Measurements from ENCODE around the gene CYTH1.

Gene CYTH1

GRCh38 chr17:78734793-78735641, 47.1 kb downstream of the CYTH1 start:
- no peak for DNase-seq

DNA sequence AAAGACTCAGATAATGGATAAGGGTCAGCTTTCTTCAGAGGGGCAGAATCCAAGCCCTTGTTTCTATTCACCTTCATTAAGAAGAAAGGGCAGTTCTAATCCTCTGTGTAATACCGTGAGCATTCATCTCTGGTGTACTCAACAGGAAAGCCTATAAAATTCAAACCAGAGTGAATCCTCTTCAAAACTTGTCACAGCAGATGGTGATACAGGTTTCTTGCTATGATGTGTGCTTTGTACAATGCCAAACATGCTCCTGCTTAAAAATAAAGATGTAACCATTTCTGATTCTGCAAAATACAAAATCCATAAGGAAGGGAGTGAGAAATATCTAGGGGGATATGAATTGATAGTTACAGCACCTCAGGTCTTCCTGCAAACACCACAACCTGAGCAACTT, 49.7 kb downstream of the CYTH1 start:
- no peak for DNase-seq

- DNase-seq, result no peak
Observed at GRCh38 chr17:78731904-78732303, 50.2 kb downstream of the CYTH1 start.

- DNase-seq, result no peak
Observed at GRCh38 chr17:78729641-78730040, 52.4 kb downstream of the CYTH1 start.

DNA sequence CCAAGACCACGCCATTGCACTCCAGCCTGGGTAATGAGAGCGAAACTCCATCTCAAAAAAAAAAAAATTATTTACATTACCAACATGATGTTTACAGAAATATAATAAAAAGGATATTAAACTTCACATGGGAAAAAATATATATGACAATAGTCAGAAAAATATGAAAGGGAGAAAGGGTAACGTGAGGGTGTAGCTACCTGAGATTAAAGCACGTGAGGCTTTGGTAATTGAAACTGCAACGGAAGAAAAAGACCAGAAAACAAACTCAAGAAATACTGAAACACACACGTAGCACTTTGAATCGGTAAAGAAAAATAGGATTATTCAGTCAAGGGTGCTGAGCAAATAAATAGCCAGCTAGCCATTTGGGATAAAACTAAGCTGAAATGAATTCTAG, 53.6 kb downstream of the CYTH1 start:
- no peak for DNase-seq

GRCh38 chr17:78727476-78728229, 54.4 kb downstream of the CYTH1 start:
- DNase-seq, result no peak

GRCh38 chr17:78727057-78727456, 55.0 kb downstream of the CYTH1 start:
- DNase-seq, result no peak

GRCh38 chr17:78726513-78726912, 55.6 kb downstream of the CYTH1 start:
- DNase-seq, result no peak

- DNase-seq, result no peak
Observed at GRCh38 chr17:78725448-78726021, 56.5 kb downstream of the CYTH1 start.

GRCh38 chr17:78724999-78725398, 57.1 kb downstream of the CYTH1 start:
- peak in 1 of 14 donors; percentile 34 for DNase-seq

DNA sequence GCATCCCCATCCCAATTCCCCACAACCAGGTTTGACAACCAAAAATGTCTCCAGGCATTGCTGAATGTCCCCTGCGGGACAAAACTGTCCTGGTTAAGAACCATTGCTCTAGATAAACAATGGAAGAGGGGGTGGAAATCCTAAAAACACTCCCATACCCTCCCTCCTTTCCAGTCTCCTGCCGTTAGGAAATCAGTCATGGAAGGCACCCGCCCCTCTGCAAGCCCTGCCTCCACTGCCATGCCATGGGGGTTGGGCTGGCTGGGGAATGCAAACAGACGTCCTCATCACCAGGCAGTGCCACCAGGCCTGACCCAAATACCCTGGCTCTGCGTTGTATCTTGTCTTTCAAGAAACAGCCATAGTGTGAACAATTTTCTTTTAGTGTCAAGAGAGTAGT, 57.5 kb downstream of the CYTH1 start:
- DNase-seq, result peak in 11 of 14 donors; percentile 34 to 79 (median 55)

GRCh38 chr17:78723957-78724356, 58.1 kb downstream of the CYTH1 start:
- no peak for DNase-seq

GRCh38 chr17:78723001-78723796, 58.9 kb downstream of the CYTH1 start:
- peak in 13 of 14 donors; percentile 63 to 93 (median 86) for DNase-seq

DNA sequence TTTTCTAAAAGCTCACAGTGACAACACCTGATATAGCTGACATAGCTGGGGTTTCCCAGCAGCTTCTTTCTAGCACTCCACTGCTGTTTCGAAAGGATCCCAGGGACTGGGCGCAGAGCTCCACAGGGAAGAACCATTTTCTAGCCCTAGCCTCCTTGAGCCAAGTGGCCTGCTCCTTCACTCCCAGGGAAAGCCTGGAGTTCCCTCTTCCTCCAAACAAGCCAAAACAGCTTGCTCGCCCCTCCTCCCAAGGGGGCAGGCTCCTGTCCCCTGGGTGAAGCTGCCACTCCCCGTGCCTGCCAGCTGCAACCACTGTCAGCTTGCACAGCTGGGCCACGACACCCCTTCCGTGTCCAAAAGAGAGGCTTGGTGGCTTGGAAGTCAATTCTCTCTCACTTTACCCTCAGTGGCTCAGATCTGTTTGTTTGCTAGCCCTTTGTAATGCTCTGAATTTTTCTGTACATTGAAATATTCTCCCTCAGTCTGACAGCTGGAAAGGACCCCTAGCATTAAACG, 59.8 kb downstream of the CYTH1 start:
- peak in 9 of 14 donors; percentile 24 to 65 (median 52) for DNase-seq

DNA sequence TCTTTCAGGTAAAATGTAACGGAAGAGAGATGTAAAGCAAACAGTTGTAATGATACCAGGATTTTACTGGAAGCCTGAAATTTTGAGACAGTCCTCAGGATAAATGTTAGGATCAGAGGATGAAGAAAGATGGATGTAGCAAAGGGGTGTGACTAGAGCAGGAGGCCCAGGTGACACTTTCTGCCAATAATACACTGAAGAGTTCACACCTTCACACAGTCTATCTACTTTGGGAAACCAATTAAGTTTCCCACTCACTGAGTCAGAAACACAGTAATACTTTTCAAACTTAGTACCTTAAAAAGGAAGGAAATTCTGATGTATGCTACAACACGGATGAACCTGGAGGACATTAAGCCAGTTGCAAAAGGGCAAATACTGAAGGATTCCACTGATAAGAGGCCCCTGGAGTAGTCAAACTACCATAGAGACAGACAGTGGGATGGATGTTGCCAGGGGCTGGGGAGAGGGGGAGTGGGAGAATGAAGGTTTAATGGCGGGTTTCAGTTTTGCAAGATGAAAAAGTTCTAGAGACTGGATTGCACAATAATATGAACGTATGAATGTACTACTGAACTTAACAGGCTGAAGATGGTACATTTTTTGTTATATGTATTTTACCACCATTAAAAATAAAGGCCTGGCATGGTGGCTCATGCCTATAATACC, 62.3 kb downstream of the CYTH1 start:
- DNase-seq, result no peak

DNA sequence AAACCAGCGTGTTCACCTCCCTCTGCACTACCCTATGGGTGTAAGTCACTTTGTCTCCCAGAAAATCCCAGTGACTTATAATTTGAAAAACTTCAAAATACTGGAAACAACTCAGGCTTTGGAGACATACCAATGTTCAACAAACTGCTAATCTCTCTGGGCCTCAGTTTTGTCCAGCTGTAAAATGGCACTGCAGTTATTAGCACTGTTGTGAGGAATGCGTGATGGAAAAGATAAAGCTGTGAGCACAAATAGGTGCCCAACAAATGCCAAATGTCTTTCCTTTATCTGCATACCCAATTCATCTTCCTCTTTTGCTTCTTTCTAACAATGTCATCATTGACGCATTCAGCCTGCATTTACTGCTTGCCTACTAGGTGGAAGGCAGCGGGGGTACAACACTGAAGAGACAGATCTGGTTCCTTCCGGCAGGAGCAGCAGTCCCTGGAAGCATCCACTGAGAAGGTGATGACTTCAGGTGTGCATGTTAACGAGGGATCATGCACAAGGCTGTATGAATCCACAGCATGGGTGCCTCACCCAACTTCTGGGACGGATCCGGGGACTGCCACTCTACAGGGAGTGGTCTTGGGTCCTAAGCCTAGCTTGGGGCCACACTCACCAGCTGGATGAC, 63.4 kb downstream of the CYTH1 start:
- DNase-seq, result peak in 1 of 14 donors; percentile 45

DNA sequence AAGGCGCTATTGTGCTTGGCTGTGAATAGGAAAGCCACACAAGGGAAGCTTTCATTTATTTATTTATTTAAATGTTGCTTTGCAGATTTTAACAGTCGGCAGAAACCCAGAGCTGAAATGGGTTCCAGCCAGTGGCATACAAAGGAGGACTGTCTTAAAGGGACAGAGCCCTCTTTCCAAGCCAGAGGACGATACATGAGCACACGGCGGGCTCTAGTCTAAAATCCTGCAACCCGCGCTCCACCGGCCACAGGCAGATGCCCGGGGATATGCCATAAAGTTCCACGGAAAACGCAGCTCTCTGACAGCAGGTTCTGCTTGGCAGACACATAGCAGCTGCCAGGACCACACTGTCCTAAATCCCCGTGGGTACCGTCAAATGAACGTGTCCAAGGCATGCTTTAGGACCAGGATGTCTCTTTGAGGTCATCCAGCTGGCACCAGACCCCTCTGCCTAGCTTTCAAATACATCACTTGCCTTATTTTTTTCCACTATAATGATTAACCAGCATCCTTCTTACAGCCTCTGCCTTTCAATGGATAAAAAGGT, 64.6 kb downstream of the CYTH1 start:
- peak in 12 of 14 donors; percentile 78 to 91 (median 84) for DNase-seq

DNA sequence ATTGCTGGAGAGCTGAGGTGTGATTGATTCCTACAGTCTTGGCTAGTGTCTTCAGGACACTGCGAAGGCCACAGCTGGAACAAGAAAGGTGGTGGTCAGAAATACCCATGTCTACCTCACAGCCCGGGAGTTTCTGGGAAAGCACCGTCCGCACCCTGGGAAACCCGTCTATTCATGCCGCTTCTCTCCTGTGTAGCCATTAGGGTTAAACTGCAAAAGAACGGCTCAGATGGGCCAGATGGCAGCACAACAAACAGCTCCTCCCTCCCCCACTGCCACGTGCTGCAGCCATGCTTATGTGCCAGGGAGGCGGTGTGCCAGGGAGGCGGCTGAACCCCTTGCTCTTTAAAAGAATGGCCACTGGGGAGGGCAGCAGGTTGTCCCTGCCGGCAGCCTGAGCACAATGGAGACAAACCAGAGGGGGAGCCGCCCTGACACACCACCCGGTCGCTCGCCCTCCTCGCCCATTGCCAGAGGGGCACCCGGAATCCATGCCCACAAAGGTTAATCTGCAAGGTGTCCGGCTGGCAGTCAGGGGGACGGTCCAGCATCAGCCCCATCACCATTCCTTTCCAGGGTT, 65.2 kb downstream of the CYTH1 start:
- DNase-seq, result peak; percentile 50 to 95 (median 90)

DNA sequence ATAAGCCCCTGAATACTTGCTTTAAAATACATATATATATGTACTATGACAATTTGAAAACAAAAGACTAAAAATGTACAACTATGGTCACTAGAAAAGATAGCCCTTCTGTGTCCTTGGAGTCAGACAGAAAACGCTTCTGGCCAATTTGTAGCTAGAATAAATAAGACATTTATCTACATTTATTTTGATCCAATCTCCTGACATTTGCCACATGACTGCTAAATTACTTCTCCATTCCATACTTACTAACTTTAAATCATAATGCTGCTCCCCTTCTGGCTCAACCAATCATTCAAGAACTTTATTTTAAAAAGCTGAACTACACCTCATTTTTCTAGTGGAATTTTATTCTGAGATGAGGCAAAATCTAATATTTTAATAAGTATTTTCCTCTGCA, 65.8 kb downstream of the CYTH1 start:
- no peak for DNase-seq

- no peak for DNase-seq
Observed at GRCh38 chr17:78715876-78716275, 66.2 kb downstream of the CYTH1 start.

All from C1 segment of cervical spinal cord (tissue), 14 donors.